Aorta (tissue), 5 donors: ENCODE results near the gene SRC. TPM values are rescaled to one million over a fixed set of nuclear protein-coding genes. Genes with fewer than 3 reads are reported as not detected.

ENCODE experiments used
- ATAC-seq: fragments of 200-7000 bp; cut with Tn5 transposase; one replicate; pipeline ENCODE4 v1.9.1; 2022; ENCODE audit warnings: moderate library complexity; ENCODE audit not compliant: low FRiP score
- DNase-seq, 2 donors: peaks; one replicate each; pipeline ENCODE4 v3.0.0-alpha.2; 2020
- H3K27ac ChIP-seq, 2 donors: one replicate each; pipeline ENCODE4 v1.5.1; 2013; ENCODE audit warnings: low read length in 2 of 2, mild to moderate bottlenecking in 2 of 2, moderate library complexity in 2 of 2, control low read depth in 1 of 2, inconsistent platforms in 1 of 2, low read depth in 1 of 2
- H3K27me3 ChIP-seq, 2 donors: one replicate each; pipeline ENCODE4 v1.6.1; 2013; ENCODE audit warnings: control low read depth in 1 of 2, low read length in 1 of 2, mild to moderate bottlenecking in 1 of 2, moderate library complexity in 1 of 2; ENCODE audit not compliant: insufficient read depth in 2 of 2, control insufficient read depth in 1 of 2
- H3K36me3 ChIP-seq, 2 donors: one replicate each; pipeline ENCODE4 v1.6.1; 2013; ENCODE audit warnings: control low read depth in 1 of 2, low read length in 1 of 2, mild to moderate bottlenecking in 1 of 2; ENCODE audit not compliant: insufficient read depth in 2 of 2, control insufficient read depth in 1 of 2
- H3K4me1 ChIP-seq, 2 donors: one replicate each; pipeline ENCODE4 v1.6.1; 2013; ENCODE audit warnings: low read length in 2 of 2, control low read depth in 1 of 2, mild to moderate bottlenecking in 1 of 2, moderate library complexity in 1 of 2; ENCODE audit not compliant: insufficient read depth in 2 of 2, control insufficient read depth in 1 of 2
- H3K4me3 ChIP-seq, 2 donors: one replicate each; pipeline ENCODE4 v1.5.1; 2013; ENCODE audit warnings: low read length in 2 of 2, control low read depth in 1 of 2, mild to moderate bottlenecking in 1 of 2
- H3K9me3 ChIP-seq: one replicate; pipeline ENCODE4 v1.6.1; 2013; ENCODE audit warnings: mild to moderate bottlenecking, low read length; ENCODE audit not compliant: control insufficient read depth
- WGBS, 2 donors: extraction: QIAGEN DNeasy Blood & Tissue Kit; methylation state at CpG; one replicate each; pipeline ENCODE4 v1.1.7; 2013; 5-methylcytosine and 5-hydroxymethylcytosine counted together
- intact Hi-C, 2 donors: fragments of 100-400 bp; cut with DNase I; formaldehyde crosslinking; loops; one replicate each; pipeline versions ENCODE4 v1.14.2 to v1.15.0; 2022
- polyA plus RNA-seq, 2 donors: library from polyadenylated mRNA; stranded (reverse); fragments of 200-250 nt; gene quantifications; one replicate each; pipeline ENCODE4 v1.2.3, GENCODE V29; 2013
- total RNA-seq, 2 donors: library from RNA; stranded (reverse); fragmentation: NEBNext Ultra II Directional; extraction: Animal tissue kit (Norgen Biotek cat#: 25700); gene quantifications; one replicate each; pipeline ENCODE4 v1.2.1, GENCODE V29; 2021
- donor health status: healthy with polysubstance abuse.
- donor health status: Bipolar disorder and iron deficiency.
- donor health status: DM: no; HTN: no; CAD: no.
- donor health status: DM: no; HTN: no; CAD: no.
- donor health status: DM: yes; HTN: yes; CAD: no.

Gene SRC
- total and polyA plus RNA-seq, 4 donors: 16.7 to 72.4 (median 41.2) TPM

DNA sequence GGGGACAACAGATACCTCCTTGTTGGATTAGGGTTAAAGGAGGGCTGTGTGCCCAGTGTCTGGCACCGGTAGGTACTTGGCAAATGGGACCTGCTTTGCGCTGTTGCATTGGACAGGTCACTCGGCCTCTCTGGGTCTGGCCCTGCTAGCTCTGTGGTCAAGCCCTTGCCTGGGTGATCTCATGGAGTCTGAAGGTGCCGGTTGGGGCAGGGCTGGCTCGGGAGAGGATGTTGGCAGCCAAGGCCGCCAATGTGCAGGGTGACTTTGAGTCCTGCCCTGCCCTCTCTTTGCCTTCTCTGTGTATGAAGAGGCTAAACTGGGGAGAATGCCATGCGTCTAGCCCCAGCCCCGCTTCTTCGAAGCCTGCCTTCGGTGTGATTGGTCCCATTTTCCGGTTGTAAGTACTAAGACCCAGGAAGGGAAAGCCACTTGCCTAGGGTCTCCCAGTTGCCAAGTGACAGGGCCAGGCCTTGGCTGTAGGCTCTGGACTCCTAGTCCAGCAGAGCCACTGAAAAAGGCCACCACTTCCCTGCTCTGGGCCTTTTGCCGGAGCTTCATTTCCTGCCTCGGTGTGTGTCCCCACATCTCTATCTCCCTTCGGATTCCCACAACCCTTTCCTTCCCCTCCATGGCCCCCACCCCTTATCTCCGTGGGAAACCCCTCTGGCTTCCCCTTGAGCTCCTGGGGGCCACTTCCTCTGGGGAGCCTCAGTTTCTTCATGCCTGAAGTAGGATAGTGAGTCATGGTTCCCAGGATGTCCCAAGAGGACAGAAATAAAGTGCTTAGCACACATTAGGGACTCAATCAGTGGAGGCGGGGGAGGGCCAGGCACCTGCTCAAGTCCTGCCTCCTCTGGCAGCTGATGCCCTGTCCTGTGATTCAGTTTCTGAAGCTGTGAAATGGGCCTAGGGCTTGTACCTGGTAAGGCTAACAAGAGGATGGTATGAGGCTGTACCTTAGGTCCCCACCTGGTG is 3.9 kb downstream of the SRC start:
- Histone ChIP-seq H3K36me3 (no peaks in the 10 kb centered on the region), H3K9me3 (no peaks in the 10 kb centered on the region), H3K4me3 (no peak overlapping the region), H3K27me3 (no peaks in the 10 kb centered on the region), H3K4me1 (no peaks in the 10 kb centered on the region), H3K27ac (peak overlapping the region in 1 of 2 donors; percentile 33)
- ATAC-seq (peak; percentile 44), DNase-seq (peak; percentile 66 to 83)
- intact Hi-C loops: loop anchor here in 1 of 2 donors (5.0 kb wide), 1 partner anchor 63 kb away; the partner anchor contains the start of gene MANBAL
- 18 to 22% methylated on average over 16 of the region's 16 CpGs for WGBS, 2 donors

DNA sequence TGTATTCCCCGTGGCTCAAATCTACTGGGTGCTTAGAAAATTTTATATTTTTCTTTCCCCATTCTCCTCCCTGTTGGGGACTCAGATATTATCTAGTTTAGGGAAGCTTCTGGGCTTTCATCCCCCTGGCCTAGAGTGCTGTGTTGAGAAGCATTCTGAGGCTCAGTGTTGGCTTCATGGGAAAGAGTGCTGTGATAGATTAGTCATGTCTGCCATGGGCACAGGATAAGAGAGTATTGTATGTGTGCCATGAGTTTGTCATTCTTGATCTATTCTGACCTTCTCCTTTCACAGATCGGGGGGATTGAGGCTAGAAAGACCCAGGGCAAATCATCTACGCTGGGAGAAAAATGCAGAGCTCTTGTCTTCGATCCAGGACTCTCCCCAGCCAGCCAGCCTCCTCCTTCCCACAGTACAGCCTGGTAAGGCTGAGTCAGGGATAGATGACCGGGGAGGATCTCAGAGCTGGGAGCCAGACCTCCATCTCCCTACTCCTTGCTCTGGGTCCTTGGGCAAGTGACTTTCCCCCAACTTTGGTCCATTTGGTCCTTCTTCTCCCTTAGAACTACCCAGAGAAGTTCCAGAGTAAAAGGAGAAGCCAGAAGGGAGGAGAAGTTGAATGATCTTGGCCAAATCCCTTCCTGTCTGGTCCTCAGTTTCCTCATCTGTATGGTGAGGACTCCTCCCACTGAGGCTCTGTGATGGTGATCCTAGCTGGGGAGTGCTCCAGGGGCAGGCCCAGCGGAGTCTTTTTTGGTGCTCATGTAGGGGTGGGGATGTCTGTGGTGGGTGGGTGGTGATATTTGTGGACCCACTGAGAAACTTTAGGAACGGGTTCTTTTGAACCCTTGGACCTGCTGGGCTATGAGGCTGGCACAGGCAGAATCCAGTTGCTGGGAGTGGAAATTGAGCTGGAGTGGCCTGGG is 5.0 kb downstream of the SRC start:
- 71 to 78% methylated on average over 7 of the region's 7 CpGs for WGBS, 2 donors
- ATAC-seq: no peak
- H3K4me3 ChIP-seq: no peak overlapping the region

DNA sequence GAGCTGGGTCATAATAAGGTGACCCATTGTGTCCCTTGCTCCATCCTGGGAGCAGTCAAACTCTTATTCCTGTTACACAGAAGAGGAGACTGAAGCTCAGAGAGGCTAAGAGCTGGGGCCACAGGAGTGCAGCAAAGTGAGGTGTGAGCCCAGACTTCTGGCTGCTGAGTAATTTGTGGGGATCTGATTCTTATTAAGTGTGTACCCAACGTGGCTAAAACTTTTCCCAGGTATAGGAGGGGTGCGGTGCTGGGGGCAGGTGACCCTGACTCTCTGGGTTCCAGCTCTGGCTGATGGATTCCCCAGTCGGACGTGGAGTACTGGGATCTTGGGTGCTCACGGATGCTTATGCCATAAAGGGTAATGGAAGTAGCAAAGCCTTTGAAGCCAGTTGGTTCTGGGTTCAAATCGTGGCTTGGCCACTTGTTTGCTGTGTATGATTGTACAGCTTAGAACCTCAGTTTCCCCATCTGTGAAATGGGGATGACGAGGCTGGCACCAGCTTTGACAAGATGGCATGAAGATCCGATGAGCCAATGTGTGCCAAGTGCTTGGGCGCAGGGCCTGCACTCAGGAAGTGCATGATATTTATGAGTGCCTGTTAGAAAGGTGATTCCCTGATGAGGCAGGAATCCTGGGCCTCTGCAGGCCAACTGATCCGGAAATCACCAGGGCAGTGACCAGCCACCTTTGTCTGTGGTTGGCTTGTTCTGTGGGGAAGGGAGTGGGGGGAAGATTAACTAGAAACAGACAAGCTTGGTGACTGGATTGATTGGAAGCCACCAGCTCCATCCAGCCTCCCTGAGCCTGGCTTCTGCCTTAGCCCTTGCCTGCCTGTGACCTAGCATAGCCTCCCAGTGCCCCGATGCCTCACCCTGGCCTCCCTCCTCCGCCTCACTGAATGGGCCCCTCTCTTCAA is 6.0 kb downstream of the SRC start:
- H3K36me3 ChIP-seq: no peaks in the 10 kb centered on the region
- intact Hi-C loops: no loop called here

More for the DNA sequence above, 5.0 kb downstream of the SRC start:
- Histone ChIP-seq H3K27ac (no peak overlapping the region), H3K4me1 (peaks cover 0 to 1% of the 10 kb centered on the region in 2 donors), H3K9me3 (no peaks in the 10 kb centered on the region), H3K27me3 (no peaks in the 10 kb centered on the region), H3K36me3 (no peaks in the 10 kb centered on the region)
- no peak for DNase-seq
- intact Hi-C loops: no loop called here

DNA sequence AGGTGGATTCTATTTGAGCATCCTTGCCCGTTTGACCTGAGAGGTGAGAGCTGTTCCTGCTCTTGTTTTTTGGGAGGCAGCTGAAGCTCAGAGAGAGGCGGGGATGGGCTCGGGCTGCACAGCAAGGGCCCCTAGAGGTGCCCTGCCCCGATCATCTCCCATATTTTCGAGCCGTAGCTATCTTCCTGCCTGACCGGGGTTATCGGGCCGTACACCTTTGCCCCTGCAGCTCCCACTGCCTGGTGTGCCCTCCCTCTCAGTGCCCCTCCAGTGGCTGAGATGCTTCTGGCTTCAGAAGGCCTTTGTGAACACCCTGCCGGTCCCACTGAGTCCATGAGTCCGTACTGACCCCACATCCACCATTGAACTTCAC is 6.7 kb downstream of the SRC start:
- ATAC-seq (no peak), DNase-seq (peak in 1 of 2 donors; percentile 50)
- WGBS, 2 donors: 80 to 87% methylated on average over 11 of the region's 11 CpGs
- Histone ChIP-seq H3K36me3 (no peaks in the 10 kb centered on the region), H3K4me3 (no peak overlapping the region), H3K4me1 (peaks cover 0 to 1% of the 10 kb centered on the region in 2 donors), H3K27ac (no peak overlapping the region), H3K9me3 (no peaks in the 10 kb centered on the region), H3K27me3 (no peaks in the 10 kb centered on the region)
- intact Hi-C loops: no loop called here

More for the DNA sequence above, 6.0 kb downstream of the SRC start:
- Histone ChIP-seq H3K9me3 (no peaks in the 10 kb centered on the region), H3K4me3 (no peak overlapping the region), H3K27ac (no peak overlapping the region), H3K27me3 (no peaks in the 10 kb centered on the region), H3K4me1 (peaks cover 0 to 1% of the 10 kb centered on the region in 2 donors)
- ATAC-seq (no peak), DNase-seq (peak in 1 of 2 donors; percentile 57)
- WGBS, 2 donors: 73 to 79% methylated on average over 12 of the region's 12 CpGs

DNA sequence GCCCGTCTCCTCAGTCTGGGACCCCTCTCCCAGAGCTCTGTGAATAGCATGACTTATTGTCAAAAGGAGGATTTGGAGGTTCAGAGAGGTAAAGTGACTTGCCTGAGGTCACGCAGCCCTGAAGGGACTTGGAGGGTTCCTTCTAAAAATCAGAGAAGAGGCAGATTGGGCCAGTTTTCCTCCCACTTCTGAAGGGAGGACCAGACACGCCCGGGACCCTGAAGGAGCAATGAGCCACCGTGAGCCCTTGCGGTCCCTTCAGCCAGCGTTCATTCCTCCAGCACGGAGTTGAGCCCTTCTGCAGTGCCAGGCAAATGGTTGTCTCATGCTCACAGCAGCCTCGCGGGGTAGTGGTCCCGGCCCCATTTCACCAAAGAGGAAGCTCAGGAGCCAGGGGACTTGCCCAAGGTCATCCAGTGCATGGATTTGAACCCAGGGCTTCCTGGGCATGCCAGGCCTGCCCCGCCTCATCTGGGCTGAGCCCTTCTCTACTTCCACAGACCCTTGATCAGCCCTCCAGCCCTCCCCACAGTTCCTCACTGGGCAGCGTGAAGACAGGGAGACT is 7.4 kb downstream of the SRC start:
- ATAC-seq: no peak
- no peak overlapping the region for H3K4me3 ChIP-seq
- WGBS, 2 donors: 93 to 96% methylated on average over 13 of the region's 13 CpGs
- no peaks in the 10 kb centered on the region for H3K9me3 ChIP-seq
- H3K27ac ChIP-seq: no peak overlapping the region
- no peaks in the 10 kb centered on the region for H3K36me3 ChIP-seq
- no peaks in the 10 kb centered on the region for H3K27me3 ChIP-seq
- intact Hi-C loops: no loop called here
- peak in 1 of 2 donors; percentile 68 for DNase-seq
- H3K4me1 ChIP-seq: peaks cover 0 to 1% of the 10 kb centered on the region in 2 donors

DNA sequence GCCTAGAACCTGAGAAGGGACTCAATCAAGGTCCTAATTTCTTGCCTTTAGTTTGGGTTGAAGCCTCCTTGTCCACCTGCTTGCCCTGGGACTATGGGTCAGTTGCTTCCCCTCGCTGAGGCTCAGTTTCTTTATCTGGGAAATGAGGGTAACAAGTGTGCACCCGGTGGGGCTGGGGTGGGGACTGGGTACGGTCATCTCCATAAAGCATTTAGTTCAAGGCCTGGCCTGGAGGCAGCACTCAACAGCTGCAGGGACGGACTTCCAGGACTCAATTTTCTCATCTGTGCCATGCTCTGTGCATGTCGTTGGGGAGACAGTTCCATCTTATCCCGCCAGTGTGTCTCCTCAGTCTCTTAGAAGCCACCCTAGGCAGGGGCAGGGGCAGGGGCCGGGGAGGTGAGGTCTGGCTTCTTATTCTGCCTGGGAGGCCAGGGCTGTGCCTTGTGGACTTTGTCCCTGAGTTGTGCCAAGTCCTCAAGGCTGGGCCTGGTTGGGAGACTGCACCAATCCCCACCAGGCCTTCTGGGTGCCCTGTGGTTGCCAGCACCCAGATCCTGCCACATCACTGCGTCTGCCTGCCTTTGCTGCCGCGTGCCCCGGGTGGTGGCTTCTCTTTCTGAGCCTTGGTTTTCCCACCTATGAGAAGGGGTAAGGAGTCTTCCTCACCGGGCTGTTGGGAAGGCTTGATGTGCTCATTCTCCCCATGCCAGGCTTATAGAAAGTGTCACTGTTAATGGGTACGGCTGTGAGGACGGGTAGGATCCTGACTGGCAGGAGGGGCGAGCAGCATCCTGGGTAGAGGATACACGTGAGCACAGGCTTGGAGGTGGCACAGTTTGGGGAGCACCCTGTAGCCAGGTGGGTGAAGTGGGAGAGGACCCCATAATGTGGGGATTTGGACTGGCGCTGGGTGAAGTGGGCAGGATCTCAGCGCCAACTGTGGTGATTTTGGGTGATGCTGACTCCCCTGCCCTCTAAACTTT is 8.6 kb downstream of the SRC start:
- no peak overlapping the region for H3K4me3 ChIP-seq
- H3K36me3 ChIP-seq: no peaks in the 10 kb centered on the region
- no peaks in the 10 kb centered on the region for H3K27me3 ChIP-seq
- DNase-seq: peak in 1 of 2 donors; percentile 52
- H3K4me1 ChIP-seq: peaks cover 0 to 1% of the 10 kb centered on the region in 2 donors
- intact Hi-C loops: no loop called here
- ATAC-seq: no peak
- H3K27ac ChIP-seq: no peak overlapping the region
- H3K9me3 ChIP-seq: no peaks in the 10 kb centered on the region
- 61 to 68% methylated on average over 18 of the region's 18 CpGs for WGBS, 2 donors
